B cell (primary cell): Measurements from ENCODE around the gene CEP295NL. TPM values are rescaled to one million over a fixed set of nuclear protein-coding genes. Genes with fewer than 3 reads are reported as not detected.

ENCODE experiments used
- ATAC-seq: fragments of 200-7000 bp; cut with Tn5 transposase; one replicate; pipeline ENCODE4 v1.10.0; 2021; ENCODE audit warnings: low read depth, mild to moderate bottlenecking, moderate number of reproducible peaks, moderate library complexity
- CTCF ChIA-PET: fragments of 350-600 bp; sonication (Branson Sonifier 250); formaldehyde crosslinking; loops from one replicate; lab custom pipeline; 2021; ENCODE audit warnings: antibody characterized with exemption, inconsistent platforms; lab: Charles Lee
- POLR2A ChIA-PET: fragments of 350-600 bp; sonication (Branson Sonifier 250); formaldehyde crosslinking; loops from one replicate; lab custom pipeline; 2021; ENCODE audit warnings: antibody characterized with exemption; lab: Charles Lee
- DNase-seq: peaks from one replicate; pipeline ENCODE4 v3.0.0; 2013
- H2AFZ ChIP-seq: 2 replicates; pipeline ENCODE4 v1.6.1; 2012; ENCODE audit warnings: mild to moderate bottlenecking, low read depth, low read length; ENCODE audit not compliant: insufficient read depth, poor library complexity, severe bottlenecking
- H3K27ac ChIP-seq, 2 donors: 1 replicate in 1 of 2; 2 replicates in 1 of 2; pipeline ENCODE4 v1.5.1; 2012 to 2013; ENCODE audit warnings: low read length in 2 of 2, mild to moderate bottlenecking in 2 of 2, moderate library complexity in 1 of 2
- H3K27me3 ChIP-seq, 4 experiments: fragments of 200-600 bp in 1 of 4; sonication (generic) in 1 of 4; replicated peaks in 1 of 4; 1 replicate in 2 of 4; 2 replicates in 2 of 4; pipeline versions ENCODE4 v1.6.1 to v1.7.0; 2013 to 2016; ENCODE audit warnings: low read length in 3 of 4, mild to moderate bottlenecking in 2 of 4, mixed read lengths in 1 of 4, moderate library complexity in 1 of 4; ENCODE audit not compliant: insufficient read depth in 4 of 4, control insufficient read depth in 3 of 4; ENCODE audit errors: control extremely low read depth in 1 of 4
- H3K36me3 ChIP-seq, 2 experiments: replicated peaks in 1 of 2; 1 replicate in 1 of 2; 2 replicates in 1 of 2; pipeline versions ENCODE4 v1.6.1 to v1.7.1; 2013; ENCODE audit warnings: low read length in 1 of 2; ENCODE audit not compliant: insufficient read depth in 2 of 2, control insufficient read depth in 1 of 2; ENCODE audit errors: control extremely low read depth in 1 of 2, extremely low read depth in 1 of 2
- H3K4me1 ChIP-seq, 2 donors: fragments of 200-600 bp in 1 of 2; sonication (generic) in 1 of 2; 1 replicate in 1 of 2; 2 replicates in 1 of 2; pipeline versions ENCODE4 v1.5.1 to v1.6.1; 2013 to 2017; ENCODE audit warnings: low read length in 2 of 2; ENCODE audit not compliant: control insufficient read depth in 2 of 2, insufficient read depth in 2 of 2
- H3K4me2 ChIP-seq: replicated peaks from 2 replicates; pipeline ENCODE3; 2012; ENCODE audit warnings: mild to moderate bottlenecking, low read depth, low read length; ENCODE audit not compliant: poor library complexity, severe bottlenecking
- H3K4me3 ChIP-seq, 5 experiments: fragments of 200-600 bp in 1 of 5; sonication (generic) in 1 of 5; 1 replicate in 3 of 5; 2 replicates in 2 of 5; pipeline versions ENCODE4 v1.5.1 to v1.7.0; 2011 to 2016; ENCODE audit warnings: low read length in 4 of 5, mild to moderate bottlenecking in 4 of 5, low read depth in 2 of 5, control low read depth in 1 of 5, moderate library complexity in 1 of 5; ENCODE audit not compliant: insufficient read depth in 1 of 5; ENCODE audit errors: control extremely low read depth in 1 of 5, extremely low read depth in 1 of 5
- H3K79me2 ChIP-seq: fragments of 200-600 bp; sonication (generic); one replicate; pipeline ENCODE4 v1.6.0; 2016; ENCODE audit warnings: low read length; ENCODE audit not compliant: control insufficient read depth, insufficient read depth
- H3K9ac ChIP-seq: fragments of 200-600 bp; sonication (generic); 2 replicates; pipeline ENCODE4 v1.6.1; 2017; ENCODE audit warnings: mild to moderate bottlenecking, low read length, moderate library complexity
- H3K9me3 ChIP-seq, 3 donors: one replicate each; pipeline versions ENCODE4 v1.6.1 to v1.7.1; 2013; ENCODE audit warnings: low read length in 2 of 3; ENCODE audit not compliant: control insufficient read depth in 2 of 3, insufficient read depth in 1 of 3; ENCODE audit errors: control extremely low read depth in 1 of 3
- H4K20me1 ChIP-seq: 2 replicates; pipeline ENCODE4 v1.6.0; 2012; ENCODE audit warnings: mild to moderate bottlenecking, low read length; ENCODE audit not compliant: insufficient read depth, control insufficient read depth, poor library complexity, severe bottlenecking
- H3K27ac Mint-ChIP-seq: one replicate; pipeline ENCODE4 v1.8.0; 2021; ENCODE audit warnings: mixed read lengths
- H3K27me3 Mint-ChIP-seq: one replicate; pipeline ENCODE4 v1.8.0; 2021; ENCODE audit warnings: mixed read lengths
- H3K4me1 Mint-ChIP-seq: one replicate; pipeline ENCODE4 v1.8.0; 2021; ENCODE audit warnings: mixed read lengths
- H3K4me3 Mint-ChIP-seq: one replicate; pipeline ENCODE4 v1.8.0; 2021; ENCODE audit warnings: mixed read lengths
- H3K9me3 Mint-ChIP-seq: one replicate; pipeline ENCODE4 v1.8.0; 2022; ENCODE audit warnings: mixed read lengths; ENCODE audit not compliant: insufficient read depth
- CTCF ChIP-seq: fragments of 200-600 bp; IDR thresholded peaks from one replicate; pipeline ENCODE4 v1.8.0; 2022; ENCODE audit warnings: antibody characterized with exemption, mild to moderate bottlenecking
- EZH2 ChIP-seq: IDR thresholded peaks from 2 replicates; pipeline ENCODE4 v1.6.1; 2012; ENCODE audit warnings: borderline replicate concordance, low read depth, mild to moderate bottlenecking, moderate library complexity, low read length; ENCODE audit not compliant: insufficient read depth, poor library complexity, severe bottlenecking
- WGBS: methylation state at CpG from one replicate; pipeline ENCODE4 v1.1.5; 2013; ENCODE audit warnings: missing lambda C conversion rate; ENCODE audit not compliant: insufficient coverage; 5-methylcytosine and 5-hydroxymethylcytosine counted together
- intact Hi-C: fragments of 100-400 bp; cut with micrococcal nuclease; formaldehyde crosslinking; loops from one replicate; pipeline ENCODE4 v1.10.0; 2022
- polyA plus RNA-seq: library from polyadenylated mRNA; depleted of rRNA; stranded (reverse); fragments of >200 nt; gene quantifications from 2 replicates; pipeline ENCODE4 v1.2.3, GENCODE V29; 2012
- total RNA-seq, 2 donors: library from RNA; stranded (reverse); fragments of 120-200 nt in 1 of 2; gene quantifications; 1 replicate in 1 of 2; 2 replicates in 1 of 2; pipeline versions ENCODE4 v1.2.3 to v1.2.4, GENCODE V29; 2013 to 2022

CEP295NL gene
- total and polyA plus RNA-seq, 2 donors (not counting 1 experiment from before 2014, with no cell fraction given), result 0.09 to 1.3 TPM

GRCh38 chr17:78876094-78876597 is 26.9 kb downstream of the CEP295NL start:
- intact Hi-C loops, result no loop called here
- Mint-ChIP-seq H3K27me3 (peaks cover 15% of the 10 kb centered on the region), H3K27ac (no peak overlapping the region), H3K4me3 (no peak overlapping the region), H3K4me1 (peaks cover 19% of the 10 kb centered on the region), H3K9me3 (no peaks in the 10 kb centered on the region)
- no peaks in the 10 kb centered on the region for H4K20me1 ChIP-seq
- H2AFZ ChIP-seq, result no peak overlapping the region
- no peak overlapping the region for H3K4me3 ChIP-seq
- POLR2A ChIA-PET, result no interaction called here
- H3K9ac ChIP-seq, result no peak overlapping the region
- no peaks in the 10 kb centered on the region for H3K36me3 ChIP-seq
- H3K27ac ChIP-seq, result no peak overlapping the region
- no peaks in the 10 kb centered on the region for H3K27me3 ChIP-seq
- peaks cover 9 to 16% of the 10 kb centered on the region in 2 donors for H3K4me1 ChIP-seq
- ATAC-seq (no peak), DNase-seq (no peak)
- WGBS, result 57% methylated on average over 6 of the region's 7 CpGs
- CTCF ChIA-PET, result interaction anchor here (2.0 kb wide), 1 partner anchor 10 kb away, joined by 6 read pairs; no protein-coding TSS in a partner anchor
- no peak overlapping the region for H3K4me2 ChIP-seq
- no peaks in the 10 kb centered on the region for H3K79me2 ChIP-seq
- no peak for TF ChIP-seq EZH2
- TF ChIP-seq CTCF, result no peak
- no peaks in the 10 kb centered on the region for H3K9me3 ChIP-seq

GRCh38 chr17:78875363-78876093 is 27.5 kb downstream of the CEP295NL start:
- no peak overlapping the region for H2AFZ ChIP-seq
- H3K27me3 Mint-ChIP-seq, result peaks cover 15% of the 10 kb centered on the region
- H3K36me3 ChIP-seq, result no peaks in the 10 kb centered on the region
- H3K9me3 Mint-ChIP-seq, result no peaks in the 10 kb centered on the region
- H3K27me3 ChIP-seq, result no peaks in the 10 kb centered on the region
- peaks cover 9 to 16% of the 10 kb centered on the region in 2 donors for H3K4me1 ChIP-seq
- H3K4me2 ChIP-seq, result no peak overlapping the region
- no peak for DNase-seq
- H3K4me3 ChIP-seq, result no peak overlapping the region
- peaks cover 19% of the 10 kb centered on the region for H3K4me1 Mint-ChIP-seq
- POLR2A ChIA-PET, result no interaction called here
- no peak for TF ChIP-seq EZH2
- TF ChIP-seq CTCF, result no peak
- WGBS, result 46% methylated on average over 7 of the region's 9 CpGs
- ATAC-seq, result no peak
- H3K9ac ChIP-seq, result no peak overlapping the region
- no peaks in the 10 kb centered on the region for H4K20me1 ChIP-seq
- CTCF ChIA-PET, result interaction anchor here (2.0 kb wide), 1 partner anchor 10 kb away, joined by 6 read pairs; no protein-coding TSS in a partner anchor
- intact Hi-C loops, result no loop called here
- H3K9me3 ChIP-seq, result no peaks in the 10 kb centered on the region
- no peak overlapping the region for H3K4me3 Mint-ChIP-seq
- no peak overlapping the region for H3K27ac ChIP-seq
- H3K27ac Mint-ChIP-seq, result no peak overlapping the region
- no peaks in the 10 kb centered on the region for H3K79me2 ChIP-seq
